Spleen (tissue), 11 donors: ENCODE measurements around the gene AUH. TPM values are rescaled to one million over a fixed set of nuclear protein-coding genes. Genes with fewer than 3 reads are reported as not detected.

Source experiments
- DNase-seq: peaks from one replicate; pipeline ENCODE4 v3.0.0-alpha.2; 2020
- H3K27ac ChIP-seq, 8 donors: fragments of 200-600 bp; sonication (generic) in 7 of 8; 1 replicate in 4 of 8; 2 replicates in 4 of 8; pipeline versions ENCODE4 v1.5.0 to v1.8.0; 2016 to 2021; ENCODE audit warnings: inconsistent platforms in 4 of 8, mild to moderate bottlenecking in 4 of 8, moderate library complexity in 1 of 8
- H3K27me3 ChIP-seq, 7 donors: fragments of 200-600 bp; sonication (generic) in 6 of 7; replicated peaks in 1 of 7; 1 replicate in 4 of 7; 2 replicates in 3 of 7; pipeline versions ENCODE4 v1.5.0 to v1.8.0; 2016 to 2021; ENCODE audit warnings: inconsistent platforms in 3 of 7, mild to moderate bottlenecking in 1 of 7
- H3K36me3 ChIP-seq, 6 donors: fragments of 200-600 bp; sonication (generic) in 5 of 6; 1 replicate in 4 of 6; 2 replicates in 2 of 6; pipeline versions ENCODE4 v1.5.0 to v1.8.0; 2016 to 2021; ENCODE audit warnings: inconsistent platforms in 2 of 6
- H3K4me1 ChIP-seq, 6 donors: fragments of 200-600 bp; sonication (generic) in 5 of 6; 1 replicate in 3 of 6; 2 replicates in 3 of 6; pipeline versions ENCODE4 v1.5.0 to v1.8.0; 2016 to 2021; ENCODE audit warnings: inconsistent platforms in 3 of 6
- H3K4me3 ChIP-seq, 8 donors: fragments of 200-600 bp; sonication (generic) in 7 of 8; 1 replicate in 4 of 8; 2 replicates in 4 of 8; pipeline versions ENCODE4 v1.5.0 to v1.8.0; 2016 to 2021; ENCODE audit warnings: inconsistent platforms in 4 of 8, mild to moderate bottlenecking in 4 of 8, moderate library complexity in 2 of 8
- H3K9me3 ChIP-seq, 8 donors: fragments of 200-600 bp; sonication (generic) in 7 of 8; 1 replicate in 4 of 8; 2 replicates in 4 of 8; pipeline versions ENCODE4 v1.5.0 to v1.8.0; 2016 to 2021; ENCODE audit warnings: inconsistent platforms in 4 of 8
- CTCF ChIP-seq, 11 experiments: fragments of 200-600 bp in 7 of 11; fragments of 450-650 bp in 4 of 11; sonication (generic) in 4 of 11; IDR thresholded peaks in 8 of 11; conservative IDR thresholded peaks in 3 of 11; 1 replicate in 7 of 11; 2 replicates in 4 of 11; pipeline versions ENCODE4 v1.4.0 to v1.8.0; 2016 to 2021; ENCODE audit warnings: antibody characterized with exemption in 11 of 11, inconsistent platforms in 4 of 11, mild to moderate bottlenecking in 1 of 11
- POLR2A ChIP-seq, 3 donors: fragments of 450-650 bp; IDR thresholded peaks; one replicate each; pipeline ENCODE4 v1.5.1; 2017; ENCODE audit warnings: antibody characterized with exemption in 3 of 3, mild to moderate bottlenecking in 1 of 3
- POLR2AphosphoS5 ChIP-seq, 3 donors: sonication (generic); formaldehyde crosslinking; IDR thresholded peaks; one replicate each; pipeline ENCODE4 v1.5.1; 2017; ENCODE audit warnings: antibody characterized with exemption in 3 of 3
- WGBS, 5 donors: extraction: QIAGEN DNeasy Blood & Tissue Kit in 3 of 5; methylation state at CpG; one replicate each; pipeline versions ENCODE4 v1.1.5 to v1.1.7; 2013 to 2018; 5-methylcytosine and 5-hydroxymethylcytosine counted together
- intact Hi-C: fragments of 100-400 bp; cut with DNase I; formaldehyde crosslinking; loops from one replicate; pipeline ENCODE4 v1.15.0; 2023; ENCODE audit warnings: low total_unique reads
- polyA plus RNA-seq, 3 donors: library from polyadenylated mRNA; stranded (reverse); fragments of 200-250 nt; gene quantifications; one replicate each; pipeline ENCODE4 v1.2.1, GENCODE V29; 2013
- total RNA-seq, 7 donors: library from RNA; depleted of rRNA in 3 of 7; stranded (reverse); fragments of >200 nt in 3 of 7; fragmentation: NEBNext Ultra II Directional in 4 of 7; extraction: Animal tissue kit (Norgen Biotek cat#: 25700) in 4 of 7; gene quantifications; one replicate each; pipeline versions ENCODE4 v1.1.0 to v1.2.1, GENCODE V29; 2016 to 2021
- donor health status: healthy with polysubstance abuse.
- donor health status: DM: no; HTN: no; CAD: no; lungs with moderate emphysema.
- donor health status: DM: no; HTN: no; CAD: no.
- donor health status: Bipolar disorder and iron deficiency.
- donor health status: healthy.
- donor health status: DM: no; HTN: no; CAD: no.
- donor health status: DM: yes; HTN: yes; CAD: no.

The AUH gene
- total and polyA plus RNA-seq, 10 donors = 9.4 to 37.3 (median 20.6) TPM

DNA sequence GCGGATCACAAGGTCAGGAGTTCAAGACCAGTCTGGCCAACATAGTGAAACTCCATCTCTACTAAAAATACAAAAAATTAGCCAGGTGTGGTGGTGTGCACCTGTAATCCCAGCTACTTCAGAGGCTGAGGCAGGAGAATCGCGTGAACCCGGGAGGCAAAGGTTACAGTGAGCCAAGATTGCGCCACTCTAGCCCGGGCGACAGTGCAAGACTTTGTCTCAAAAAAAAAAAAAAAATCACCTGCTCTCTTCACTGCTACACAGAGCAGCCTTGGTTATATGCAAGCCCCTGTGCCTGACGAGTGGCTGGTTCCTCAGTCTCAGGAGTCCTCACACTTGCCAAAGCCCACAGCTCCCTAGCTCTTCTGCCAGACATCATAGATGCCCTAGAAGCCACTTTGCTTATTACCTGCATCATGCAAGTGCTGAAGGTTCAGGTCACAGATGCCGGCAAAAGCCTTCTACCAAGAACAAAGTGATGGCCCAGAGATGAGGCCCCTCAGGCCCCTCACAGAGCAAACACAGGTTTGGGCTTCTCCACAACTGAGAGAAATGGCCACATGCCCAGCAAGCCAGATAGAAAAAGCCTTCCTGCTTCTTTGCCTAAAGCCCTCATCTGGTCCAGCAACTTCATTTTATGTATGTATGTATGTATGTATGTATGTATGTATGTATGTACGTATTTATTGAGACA lies 176.4 kb downstream of the AUH start:
- DNase-seq = no peak
- H3K27me3 ChIP-seq = no peaks in the 10 kb centered on the region
- no peak overlapping the region for H3K27ac ChIP-seq
- H3K9me3 ChIP-seq = peaks cover 0 to 6% (median 0%) of the 10 kb centered on the region in 8 donors
- TF ChIP-seq POLR2AphosphoS5 (IDR thresholded peaks at IDR 0.05) = no peak
- TF ChIP-seq POLR2A (IDR thresholded peaks at IDR 0.05) = no peak
- TF ChIP-seq CTCF (IDR thresholded peaks at IDR 0.05 in 8 of 11, conservative IDR thresholded peaks at IDR 0.05 in 3 of 11) = no peak
- intact Hi-C loops = no loop called here
- WGBS, 5 donors = 76 to 95% (median 81%) methylated on average over 10 of the region's 10 CpGs
- H3K4me1 ChIP-seq = peaks cover 0 to 9% (median 0%) of the 10 kb centered on the region in 6 donors
- no peaks in the 10 kb centered on the region for H3K36me3 ChIP-seq
- H3K4me3 ChIP-seq = no peak overlapping the region

DNA sequence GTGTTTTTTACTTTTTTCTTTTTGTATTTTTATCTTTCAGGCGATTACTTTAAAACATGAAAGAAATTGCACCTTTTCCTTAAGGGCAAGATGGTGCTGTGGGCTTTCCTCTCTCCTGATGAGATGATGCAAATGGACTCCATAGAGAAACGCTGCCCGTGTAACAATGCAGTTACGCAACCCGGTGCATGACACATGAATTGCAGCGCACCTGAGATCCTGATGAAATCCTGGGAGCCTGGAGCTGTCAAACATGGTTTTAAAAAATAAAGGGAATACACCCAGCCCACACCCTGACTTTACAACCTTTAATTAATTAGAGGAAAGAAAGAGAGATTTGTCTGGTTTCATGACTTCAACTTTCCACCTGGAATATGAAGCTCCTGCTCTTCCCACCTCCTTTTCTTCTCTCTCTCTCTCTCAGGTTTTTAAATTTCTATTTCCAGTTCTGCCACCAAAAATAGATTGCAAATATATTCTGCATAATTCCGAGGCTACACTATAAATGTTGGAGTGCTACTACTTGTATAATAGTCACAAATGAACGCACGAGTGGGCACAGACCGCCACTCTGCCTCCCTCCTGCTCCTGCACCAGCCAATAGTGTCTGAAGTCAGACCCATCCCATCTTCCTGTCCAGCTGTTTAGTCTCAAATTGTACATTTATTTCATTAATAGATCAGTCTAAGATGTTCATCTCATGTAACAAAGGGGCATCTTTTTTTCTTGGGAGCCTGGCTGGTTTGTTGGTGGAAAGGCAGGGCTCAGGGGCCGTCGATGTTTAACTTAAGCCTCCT lies 179.1 kb downstream of the AUH start:
- intact Hi-C loops = no loop called here
- 71 to 83% (median 78%) methylated on average over 12 of the region's 12 CpGs for WGBS, 5 donors
- Histone ChIP-seq H3K4me1 (peaks cover 0 to 16% (median 5%) of the 10 kb centered on the region in 6 donors), H3K4me3 (no peak overlapping the region), H3K9me3 (no peaks in the 10 kb centered on the region), H3K27me3 (no peaks in the 10 kb centered on the region), H3K27ac (no peak overlapping the region), H3K36me3 (no peaks in the 10 kb centered on the region)
- no peak for DNase-seq
- TF ChIP-seq POLR2AphosphoS5 (IDR thresholded peaks at IDR 0.05) (no peak), CTCF (IDR thresholded peaks at IDR 0.05 in 8 of 11, conservative IDR thresholded peaks at IDR 0.05 in 3 of 11) (no peak), POLR2A (IDR thresholded peaks at IDR 0.05) (no peak)

DNA sequence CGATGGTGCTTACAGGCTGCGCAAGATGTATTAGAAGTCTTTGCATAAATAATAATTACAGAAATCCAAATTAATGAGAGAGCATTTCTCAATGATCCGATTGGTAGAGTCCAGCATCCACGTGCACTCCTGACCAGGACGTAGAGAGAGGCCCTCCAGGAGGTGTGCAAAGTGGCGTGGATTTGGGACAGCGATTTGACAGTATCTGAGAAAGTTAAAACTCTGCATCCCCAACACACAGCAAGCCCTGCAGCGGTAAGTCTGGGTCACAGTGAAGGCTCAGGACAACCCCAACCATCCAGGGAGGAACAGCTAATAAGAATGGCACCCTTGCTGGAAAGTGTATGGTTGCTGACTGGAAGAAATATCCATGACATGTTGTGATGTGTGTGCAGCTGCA lies 180.2 kb downstream of the AUH start:
- TF ChIP-seq CTCF (IDR thresholded peaks at IDR 0.05 in 8 of 11, conservative IDR thresholded peaks at IDR 0.05 in 3 of 11) (no peak), POLR2AphosphoS5 (IDR thresholded peaks at IDR 0.05) (no peak), POLR2A (IDR thresholded peaks at IDR 0.05) (no peak)
- WGBS, 5 donors = 82 to 97% (median 83%) methylated on average over 8 of the region's 8 CpGs
- intact Hi-C loops = no loop called here

DNA sequence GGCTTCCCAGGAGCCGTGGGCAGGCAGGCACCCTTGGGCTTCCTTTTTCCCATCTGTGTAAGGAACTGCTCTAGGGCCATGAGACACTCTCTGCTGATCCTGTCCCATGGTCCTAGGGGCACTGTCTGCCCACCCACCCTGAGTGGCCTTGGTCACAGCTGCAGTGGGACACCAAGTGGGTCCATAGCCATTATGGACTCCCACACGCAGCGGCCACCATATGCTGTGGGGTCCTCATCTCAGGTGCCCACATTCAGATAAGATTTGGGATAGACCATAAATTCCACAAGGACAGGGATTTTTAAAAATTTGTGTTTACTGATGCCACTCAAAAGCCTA lies 180.8 kb downstream of the AUH start:
- intact Hi-C loops = no loop called here
- no peak for DNase-seq
- Histone ChIP-seq H3K27ac (no peak overlapping the region), H3K4me1 (peaks cover 0 to 17% (median 13%) of the 10 kb centered on the region in 6 donors), H3K9me3 (no peaks in the 10 kb centered on the region), H3K4me3 (no peak overlapping the region), H3K36me3 (no peaks in the 10 kb centered on the region), H3K27me3 (no peaks in the 10 kb centered on the region)
- TF ChIP-seq POLR2A (IDR thresholded peaks at IDR 0.05) (no peak), POLR2AphosphoS5 (IDR thresholded peaks at IDR 0.05) (no peak)
- 89 to 100% (median 93%) methylated on average over 2 to 3 of the region's 3 CpGs for WGBS, 5 donors

More for the DNA sequence above, 180.2 kb downstream of the AUH start:
- no peak for DNase-seq
- no peaks in the 10 kb centered on the region for H3K36me3 ChIP-seq
- no peaks in the 10 kb centered on the region for H3K27me3 ChIP-seq
- H3K27ac ChIP-seq = no peak overlapping the region
- H3K4me3 ChIP-seq = no peak overlapping the region
- H3K9me3 ChIP-seq = no peaks in the 10 kb centered on the region
- H3K4me1 ChIP-seq = peaks cover 0 to 19% (median 13%) of the 10 kb centered on the region in 6 donors
